ENCODE results near the gene SRP14.

GRCh38 chr15:40003116-40003916 lies 35.7 kb downstream of the SRP14 start:
- TF ChIP-seq CTCF (conservative IDR thresholded peaks at IDR 0.05; ENCODE audit: low read depth, low read length) (no peak), EZH2 (IDR thresholded peaks at IDR 0.05; ENCODE audit: borderline replicate concordance, low read depth, low read length, poor library complexity, severe bottlenecking) (no peak)

Data from A673 (cell line).